Endodermal cell (in vitro differentiated cells): ENCODE results near the gene TRPM6. TPM values are rescaled to one million over a fixed set of nuclear protein-coding genes. Genes with fewer than 3 reads are reported as not detected.

Source experiments
- DNase-seq: peaks from one replicate; pipeline ENCODE4 v3.0.0-alpha.2; 2017
- H3K27ac ChIP-seq: 2 replicates; pipeline ENCODE4 v1.5.1; 2013; ENCODE audit warnings: mild to moderate bottlenecking, low read depth, low read length, moderate library complexity
- H3K27me3 ChIP-seq: 2 replicates; pipeline ENCODE4 v1.6.1; 2013; ENCODE audit warnings: mild to moderate bottlenecking, low read length, moderate library complexity; ENCODE audit not compliant: insufficient read depth, control insufficient read depth, poor library complexity, severe bottlenecking
- H3K36me3 ChIP-seq: 2 replicates; pipeline ENCODE4 v1.7.0; 2013; ENCODE audit warnings: mild to moderate bottlenecking, low read length, moderate library complexity; ENCODE audit not compliant: control insufficient read depth, insufficient read depth
- H3K4me1 ChIP-seq: one replicate; pipeline ENCODE4 v1.7.0; 2013; ENCODE audit warnings: low read length; ENCODE audit not compliant: control insufficient read depth, insufficient read depth
- H3K4me3 ChIP-seq: 2 replicates; pipeline ENCODE4 v1.5.1; 2013; ENCODE audit warnings: mild to moderate bottlenecking, low read length, moderate library complexity
- H3K9ac ChIP-seq: 2 replicates; pipeline ENCODE4 v1.6.1; 2013; ENCODE audit warnings: mild to moderate bottlenecking, low read length, moderate library complexity; ENCODE audit not compliant: poor library complexity, severe bottlenecking; ENCODE audit errors: extremely low read depth
- H3K9me3 ChIP-seq: 2 replicates; pipeline ENCODE4 v1.6.1; 2013; ENCODE audit warnings: mild to moderate bottlenecking, low read length, moderate library complexity; ENCODE audit not compliant: control insufficient read depth
- H3K27ac Mint-ChIP-seq: 2 replicates; pipeline ENCODE4 v1.8.0; 2020; ENCODE audit warnings: mixed read lengths
- H3K27me3 Mint-ChIP-seq: 2 replicates; pipeline ENCODE4 v1.8.0; 2021; ENCODE audit warnings: mild to moderate bottlenecking, mixed read lengths; ENCODE audit not compliant: insufficient read depth
- H3K36me3 Mint-ChIP-seq: 2 replicates; pipeline ENCODE4 v1.8.0; 2020; ENCODE audit warnings: low read depth, mixed read lengths
- H3K4me1 Mint-ChIP-seq: 2 replicates; pipeline ENCODE4 v1.8.0; 2020; ENCODE audit warnings: mixed read lengths
- H3K4me3 Mint-ChIP-seq: 2 replicates; pipeline ENCODE4 v1.8.0; 2020; ENCODE audit warnings: mild to moderate bottlenecking, moderate library complexity, mixed read lengths
- H3K9me3 Mint-ChIP-seq: 2 replicates; pipeline ENCODE4 v1.8.0; 2020; ENCODE audit warnings: mild to moderate bottlenecking, mixed read lengths
- WGBS, 2 experiments: methylation state at CpG; one replicate each; pipeline versions ENCODE4 v1.1.5 to v1.1.7; 2013; ENCODE audit warnings: missing lambda C conversion rate in 2 of 2, mixed read lengths in 1 of 2; ENCODE audit not compliant: insufficient coverage in 1 of 2, insufficient read length in 1 of 2; 5-methylcytosine and 5-hydroxymethylcytosine counted together
- total RNA-seq, 2 donors: library from RNA; stranded (reverse); fragmentation: NEBNext Ultra II Directional in 1 of 2; extraction: Animal tissue kit (Norgen Biotek cat#: 25700) in 1 of 2; gene quantifications; 2 replicates in 1 of 2; 3 replicates in 1 of 2; pipeline ENCODE4 v1.2.1, GENCODE V29; 2021
- TF ChIP-seq, protein P1 (sequence below): fragments of 200-600 bp; sonication (generic); conservative IDR thresholded peaks from 2 replicates; pipeline ENCODE4 v1.5.0; 2021; ENCODE audit warnings: antibody characterized with exemption, mild to moderate bottlenecking

Gene TRPM6
- total RNA-seq, 2 donors from 2014 or later: 1.2 to 1.7 TPM

DNA sequence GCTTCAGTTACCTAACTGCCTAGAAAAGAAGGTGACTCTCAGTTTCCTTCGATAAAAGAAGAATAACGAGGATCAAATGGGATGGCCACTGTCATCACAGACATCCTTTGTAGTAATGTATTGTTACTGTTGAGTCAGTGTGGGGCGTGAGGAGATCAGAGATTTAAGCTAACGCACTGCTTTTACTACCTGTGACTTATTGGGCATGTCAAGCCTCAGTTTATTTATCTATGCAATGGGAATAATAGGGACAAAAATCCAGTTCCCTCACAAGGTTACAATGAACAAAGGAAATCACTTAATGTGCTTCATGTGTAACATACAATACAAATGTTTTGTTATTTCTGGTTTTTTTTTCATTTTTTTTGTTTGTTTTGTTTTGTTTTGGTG, 255 bp upstream of the TRPM6 start:
- Mint-ChIP-seq H3K4me1 (peaks cover 29% of the 10 kb centered on the region), H3K9me3 (peaks cover 6% of the 10 kb centered on the region), H3K4me3 (peak overlapping the region; percentile 80), H3K27ac (no peak overlapping the region), H3K27me3 (peaks cover 75% of the 10 kb centered on the region), H3K36me3 (no peaks in the 10 kb centered on the region)
- Histone ChIP-seq H3K4me3 (peak overlapping the region; percentile 83), H3K36me3 (no peaks in the 10 kb centered on the region), H3K27me3 (peaks cover 88% of the 10 kb centered on the region), H3K4me1 (peaks cover 5% of the 10 kb centered on the region), H3K9me3 (peaks cover 11% of the 10 kb centered on the region), H3K27ac (no peak overlapping the region), H3K9ac (no peak overlapping the region)
- 73 to 81% methylated on average over 4 of the region's 4 CpGs for WGBS, 2 experiments
- no peak for DNase-seq
- TF ChIP-seq, protein P1, sequence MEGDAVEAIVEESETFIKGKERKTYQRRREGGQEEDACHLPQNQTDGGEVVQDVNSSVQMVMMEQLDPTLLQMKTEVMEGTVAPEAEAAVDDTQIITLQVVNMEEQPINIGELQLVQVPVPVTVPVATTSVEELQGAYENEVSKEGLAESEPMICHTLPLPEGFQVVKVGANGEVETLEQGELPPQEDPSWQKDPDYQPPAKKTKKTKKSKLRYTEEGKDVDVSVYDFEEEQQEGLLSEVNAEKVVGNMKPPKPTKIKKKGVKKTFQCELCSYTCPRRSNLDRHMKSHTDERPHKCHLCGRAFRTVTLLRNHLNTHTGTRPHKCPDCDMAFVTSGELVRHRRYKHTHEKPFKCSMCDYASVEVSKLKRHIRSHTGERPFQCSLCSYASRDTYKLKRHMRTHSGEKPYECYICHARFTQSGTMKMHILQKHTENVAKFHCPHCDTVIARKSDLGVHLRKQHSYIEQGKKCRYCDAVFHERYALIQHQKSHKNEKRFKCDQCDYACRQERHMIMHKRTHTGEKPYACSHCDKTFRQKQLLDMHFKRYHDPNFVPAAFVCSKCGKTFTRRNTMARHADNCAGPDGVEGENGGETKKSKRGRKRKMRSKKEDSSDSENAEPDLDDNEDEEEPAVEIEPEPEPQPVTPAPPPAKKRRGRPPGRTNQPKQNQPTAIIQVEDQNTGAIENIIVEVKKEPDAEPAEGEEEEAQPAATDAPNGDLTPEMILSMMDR: no peak

DNA sequence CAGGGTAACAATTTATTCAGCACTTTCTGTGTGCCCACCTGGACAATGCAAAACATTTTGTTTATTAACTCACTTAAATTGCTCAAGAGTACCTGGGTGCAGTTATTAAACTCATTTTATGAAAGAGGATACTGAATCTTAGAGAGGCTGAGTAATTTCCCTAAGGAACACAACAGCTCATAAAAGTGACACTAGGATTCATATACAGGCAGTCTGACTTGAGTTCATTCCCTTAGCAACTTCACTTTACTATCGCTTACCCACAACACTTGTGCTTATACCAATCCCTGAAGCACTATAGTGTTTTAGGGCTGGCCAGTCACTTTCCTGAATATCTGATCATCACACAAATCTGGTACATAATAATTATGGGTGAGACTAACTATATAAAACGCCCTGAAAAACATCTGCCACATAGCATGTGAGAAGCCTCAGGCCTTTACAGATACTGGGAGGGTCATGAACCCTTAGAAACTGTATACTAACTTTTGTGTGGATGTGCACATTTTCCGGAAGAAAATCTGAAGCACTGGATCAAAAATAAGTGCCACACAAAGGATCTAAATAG, 11.3 kb downstream of the TRPM6 start:
- Mint-ChIP-seq H3K27ac (no peak overlapping the region), H3K27me3 (peaks cover 88% of the 10 kb centered on the region), H3K4me3 (no peak overlapping the region), H3K9me3 (peaks cover 10% of the 10 kb centered on the region), H3K36me3 (no peaks in the 10 kb centered on the region), H3K4me1 (peaks cover 18% of the 10 kb centered on the region)
- Histone ChIP-seq H3K9ac (no peak overlapping the region), H3K36me3 (no peaks in the 10 kb centered on the region), H3K27me3 (peaks cover 92% of the 10 kb centered on the region), H3K9me3 (peaks cover 38% of the 10 kb centered on the region), H3K4me1 (no peaks in the 10 kb centered on the region), H3K27ac (no peak overlapping the region), H3K4me3 (no peak overlapping the region)
- TF ChIP-seq, protein P1: no peak
- 83 to 90% methylated on average over 2 to 3 of the region's 3 CpGs for WGBS, 2 experiments
- no peak for DNase-seq

DNA sequence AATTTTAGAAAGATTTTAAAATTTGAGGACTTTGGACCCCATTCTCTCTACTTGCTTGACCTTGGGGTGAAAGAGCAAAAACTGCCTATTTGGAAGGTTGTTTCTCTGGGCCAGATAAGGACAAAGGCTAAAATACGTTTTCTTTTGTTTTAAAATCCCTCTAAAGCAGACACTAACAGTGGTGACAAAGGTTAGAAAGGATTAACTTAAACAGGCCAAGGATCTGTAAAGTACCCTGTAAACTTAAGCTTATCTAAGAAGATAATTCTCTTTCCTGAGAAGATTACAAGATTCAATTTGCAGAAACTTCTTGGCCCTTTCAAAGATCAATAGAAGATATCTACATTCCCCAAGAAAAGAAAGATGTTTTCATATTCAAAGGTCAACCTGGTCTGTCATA, 12.1 kb downstream of the TRPM6 start:
- Mint-ChIP-seq H3K4me1 (peaks cover 18% of the 10 kb centered on the region), H3K4me3 (no peak overlapping the region), H3K27me3 (peaks cover 91% of the 10 kb centered on the region), H3K27ac (no peak overlapping the region), H3K9me3 (peaks cover 10% of the 10 kb centered on the region), H3K36me3 (no peaks in the 10 kb centered on the region)
- H3K4me3 ChIP-seq: no peak overlapping the region
- peaks cover 94% of the 10 kb centered on the region for H3K27me3 ChIP-seq
- TF ChIP-seq, protein P1: no peak
- no peaks in the 10 kb centered on the region for H3K4me1 ChIP-seq
- WGBS, 2 experiments: 16% methylated on average over 1 of the region's 1 CpG; no CpG with 5 or more reads in 1 of the 2 experiments
- H3K9ac ChIP-seq: no peak overlapping the region
- no peak overlapping the region for H3K27ac ChIP-seq
- no peaks in the 10 kb centered on the region for H3K36me3 ChIP-seq
- no peak for DNase-seq
- peaks cover 34% of the 10 kb centered on the region for H3K9me3 ChIP-seq
